H1 (cell line): Measurements from ENCODE around the gene TOP1. TPM values are rescaled to one million over a fixed set of nuclear protein-coding genes. Genes with fewer than 3 reads are reported as not detected.

Source experiments
- FOSL1 ChIP-seq: IDR thresholded peaks from 2 replicates; pipeline ENCODE4 v1.6.1; 2011; ENCODE audit warnings: mild to moderate bottlenecking, low read depth, low read length, moderate library complexity; ENCODE audit not compliant: insufficient read depth
- TEAD4 ChIP-seq: IDR thresholded peaks from 2 replicates; pipeline ENCODE4 v1.6.1; 2012; ENCODE audit warnings: low read depth, low read length, inconsistent platforms, mixed read lengths
- polyA plus RNA-seq, 7 experiments: library from polyadenylated mRNA; depleted of rRNA in 3 of 7; stranded (reverse) in 5 of 7; unstranded in 2 of 7; fragments of >200 nt in 5 of 7; fragments of 200-250 nt in 2 of 7; gene quantifications; 1 replicate in 5 of 7; 2 replicates in 1 of 7; 4 replicates in 1 of 7; pipeline versions ENCODE4 v1.2.1 to v1.2.3, GENCODE V29; 2011 to 2013; ENCODE audit warnings: missing spikeins in 2 of 7, mixed read lengths in 2 of 7
- total RNA-seq: library from RNA; stranded (reverse); fragmentation: NEBNext Ultra II Directional; extraction: Animal tissue kit (Norgen Biotek cat#: 25700); gene quantifications from 2 replicates; pipeline ENCODE4 v1.2.1, GENCODE V29; 2021

The TOP1 gene
- total and polyA plus RNA-seq, 2 of the 8 experiments (the other 6 are each of a cell fraction or from before 2014, with no cell fraction given) = 7.4 to 108 TPM

DNA sequence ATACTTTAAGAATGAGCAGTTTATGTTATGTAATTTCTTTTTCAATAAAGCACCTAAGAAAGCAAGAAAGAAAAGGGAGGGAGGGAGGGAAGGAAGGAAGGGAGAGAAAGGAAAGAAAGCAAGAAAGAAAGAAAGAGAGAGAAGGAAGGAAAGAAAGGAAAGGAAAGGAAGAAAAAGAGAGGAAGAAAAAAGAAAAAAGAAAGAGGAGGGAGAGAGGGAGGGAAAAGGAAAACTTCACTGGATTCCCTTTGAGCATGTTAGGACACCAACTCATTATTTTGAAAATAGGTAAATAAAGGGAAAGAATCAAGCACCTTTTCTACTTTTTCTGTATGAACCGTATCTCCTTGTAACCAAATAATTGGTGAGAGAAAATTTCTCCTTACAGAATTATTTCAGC lies 32.3 kb upstream of the TOP1 start (continued):
- no peak for TF ChIP-seq TEAD4
- TF ChIP-seq FOSL1 = no peak
